UCSD-AML1 (cell line): ENCODE results near the gene WDR1.

Experiments
- DNase-seq: peaks from one replicate; lab custom pipeline; 2025; ENCODE audit not compliant: unreplicated experiment; lab: John Stamatoyannopoulos, UW

WDR1 gene

GRCh38 chr4:10086506-10087120 lies 30.0 kb downstream of the WDR1 start:
- no peak for DNase-seq

DNA sequence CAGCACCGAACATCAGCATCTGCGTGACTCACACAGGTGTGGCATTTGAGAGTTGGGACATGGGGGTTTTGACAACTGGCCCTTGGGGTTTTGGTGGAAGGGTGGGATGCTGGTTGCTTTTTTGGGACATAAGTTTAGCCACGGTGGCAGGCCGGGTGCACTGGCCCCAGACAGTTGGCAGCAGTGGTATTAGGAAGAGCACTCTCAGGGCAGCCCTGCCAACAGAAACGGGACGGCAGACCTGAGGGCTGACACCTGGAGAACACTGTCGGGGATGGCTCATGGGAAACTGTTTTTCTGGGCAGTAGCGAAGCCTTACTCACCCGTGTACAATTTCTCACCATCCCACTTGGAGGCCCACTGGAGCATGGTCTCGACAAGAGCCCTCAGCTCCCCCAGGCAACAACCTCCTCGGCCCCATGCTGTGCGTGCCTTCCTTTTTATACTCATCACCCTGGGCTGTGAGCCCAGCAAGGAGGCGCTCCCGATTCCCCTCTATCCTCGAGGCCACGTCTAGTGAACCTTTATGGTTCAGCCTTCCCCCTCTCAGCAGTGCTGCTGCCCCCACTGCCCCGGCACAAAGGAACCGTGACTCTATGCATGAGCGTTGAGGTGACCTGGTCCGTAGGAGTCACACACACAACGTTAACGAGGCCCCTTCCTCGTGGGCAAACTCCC lies 30.6 kb downstream of the WDR1 start:
- no peak for DNase-seq

DNA sequence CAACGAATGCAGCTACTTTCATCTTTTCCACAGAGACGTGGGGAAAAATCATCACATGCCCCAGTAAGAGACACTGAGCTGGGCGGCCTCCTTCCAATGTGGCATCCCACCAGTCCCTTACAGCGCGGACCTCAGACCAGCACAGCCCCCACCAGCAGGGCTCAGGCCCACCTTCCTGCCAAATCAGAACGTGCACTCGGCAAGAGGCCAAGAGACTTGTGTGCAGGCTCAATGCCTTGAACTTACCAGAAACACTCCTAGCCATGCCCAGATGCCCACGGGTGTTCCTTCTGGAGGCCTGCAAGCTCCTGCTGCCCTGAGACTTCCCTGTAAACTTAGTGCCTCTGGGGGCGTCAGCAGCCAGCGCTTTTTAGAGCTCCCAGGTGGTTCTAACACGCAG lies 31.2 kb downstream of the WDR1 start:
- DNase-seq = no peak

DNA sequence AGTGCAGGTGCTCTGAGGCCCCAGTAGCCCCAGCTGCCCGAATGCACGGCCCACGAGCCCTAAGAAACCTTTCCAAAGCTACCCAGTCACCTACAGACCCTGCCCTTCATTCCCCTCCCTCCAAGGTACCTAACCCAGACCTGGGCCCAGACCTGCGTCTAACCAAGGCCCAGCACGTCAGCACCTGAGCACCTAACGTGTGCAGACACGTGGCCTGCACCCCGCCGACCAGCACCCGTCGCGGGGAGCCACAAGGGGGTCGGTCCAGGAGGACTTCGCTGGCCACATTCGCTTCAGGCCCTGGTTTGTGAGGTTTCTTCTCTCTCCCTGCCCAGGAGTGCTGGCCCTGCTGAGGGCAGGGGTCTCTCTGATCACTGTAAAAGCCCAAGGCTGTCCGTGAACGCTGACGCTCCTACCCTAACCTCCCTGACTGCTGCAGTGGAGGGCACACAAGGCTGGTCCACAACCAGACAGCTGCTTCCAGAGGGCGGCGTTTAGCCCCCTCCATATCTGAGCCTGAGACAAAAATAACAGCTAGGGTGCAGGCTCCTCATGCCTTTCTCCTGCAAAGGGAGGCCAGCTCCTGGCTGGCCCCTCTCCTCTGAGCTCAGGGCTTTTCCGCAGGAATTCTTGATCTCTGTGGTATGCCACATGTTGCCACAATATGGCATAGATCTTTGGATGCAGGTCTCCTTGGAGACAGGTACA lies 31.8 kb downstream of the WDR1 start:
- no peak for DNase-seq

- DNase-seq = no peak
Observed at GRCh38 chr4:10083861-10084641, 32.5 kb downstream of the WDR1 start.

DNA sequence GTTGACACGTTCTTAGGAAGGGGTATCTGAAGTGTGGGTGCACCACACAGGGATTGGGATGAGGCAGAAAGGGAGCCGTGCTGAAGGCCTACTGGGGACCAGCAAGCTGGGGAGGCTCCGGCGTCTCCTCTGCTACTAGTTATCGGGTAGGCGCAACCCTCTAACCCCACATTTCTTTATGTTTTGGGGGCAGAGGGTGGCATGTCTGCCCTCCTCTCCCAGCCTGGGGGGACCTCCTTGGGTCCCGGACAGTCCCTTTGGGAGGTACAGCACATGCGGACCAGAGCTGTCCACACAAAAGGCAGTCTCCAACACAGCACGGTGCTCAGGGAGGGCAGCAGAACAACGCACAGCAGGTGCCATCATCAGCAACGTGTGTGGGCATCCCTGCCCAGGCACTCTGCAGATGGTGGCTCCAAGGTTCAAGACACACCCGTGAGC lies 33.2 kb downstream of the WDR1 start:
- no peak for DNase-seq

GRCh38 chr4:10082459-10083272 lies 33.9 kb downstream of the WDR1 start:
- no peak for DNase-seq

- no peak for DNase-seq
Observed at GRCh38 chr4:10082047-10082446, 34.6 kb downstream of the WDR1 start.

DNA sequence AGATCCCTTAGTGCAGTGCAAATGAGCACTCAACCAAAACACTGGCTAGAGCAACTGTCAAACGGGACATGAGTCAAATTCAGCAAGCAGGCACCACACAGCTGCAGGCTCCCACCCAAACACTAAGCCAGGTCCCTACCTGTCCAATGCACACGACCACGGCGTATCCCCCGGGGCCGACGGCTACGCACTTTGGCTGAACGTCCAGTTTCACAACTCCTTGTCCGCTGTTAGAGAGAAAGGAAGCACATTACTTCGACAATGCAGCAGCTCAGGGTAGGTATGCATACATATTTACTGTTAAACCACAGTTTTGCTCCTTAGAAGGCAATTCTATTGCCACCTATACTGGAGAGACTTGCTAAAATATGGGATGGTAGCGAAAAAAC lies 35.4 kb downstream of the WDR1 start:
- no peak for DNase-seq

GRCh38 chr4:10080589-10081217 lies 35.9 kb downstream of the WDR1 start:
- no peak for DNase-seq

DNA sequence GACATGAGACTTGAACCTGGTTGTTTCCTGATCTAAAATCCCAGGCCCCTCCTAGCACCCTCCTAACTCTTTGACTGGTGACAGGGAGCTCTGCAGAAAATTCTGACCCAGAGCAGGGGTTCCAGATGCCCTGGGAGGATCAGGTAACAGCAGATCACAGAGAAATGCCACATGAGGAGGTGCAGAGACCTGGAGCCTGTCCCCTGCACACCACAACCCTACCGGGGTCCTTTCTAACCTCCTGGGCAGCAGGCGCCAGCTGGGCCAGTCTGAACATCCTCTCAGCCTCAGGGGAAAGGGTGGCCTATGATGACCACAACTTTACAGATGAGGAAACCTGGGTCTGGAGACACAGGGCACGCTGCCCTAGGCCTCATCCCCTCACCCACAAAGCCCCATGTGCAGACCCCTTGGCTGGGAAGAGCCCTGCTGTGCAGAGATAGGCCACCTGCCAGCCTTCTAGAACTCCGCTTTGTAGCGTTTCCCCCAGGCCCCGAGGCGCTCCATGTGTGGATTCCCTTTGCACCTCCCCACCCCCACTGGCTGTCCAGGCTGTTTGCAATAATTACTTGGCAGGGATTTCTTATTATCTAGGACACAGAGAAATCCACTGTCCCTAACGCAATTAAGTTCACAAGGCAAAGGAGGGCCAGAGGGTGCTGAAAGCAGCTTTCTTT lies 36.5 kb downstream of the WDR1 start:
- DNase-seq = no peak

DNA sequence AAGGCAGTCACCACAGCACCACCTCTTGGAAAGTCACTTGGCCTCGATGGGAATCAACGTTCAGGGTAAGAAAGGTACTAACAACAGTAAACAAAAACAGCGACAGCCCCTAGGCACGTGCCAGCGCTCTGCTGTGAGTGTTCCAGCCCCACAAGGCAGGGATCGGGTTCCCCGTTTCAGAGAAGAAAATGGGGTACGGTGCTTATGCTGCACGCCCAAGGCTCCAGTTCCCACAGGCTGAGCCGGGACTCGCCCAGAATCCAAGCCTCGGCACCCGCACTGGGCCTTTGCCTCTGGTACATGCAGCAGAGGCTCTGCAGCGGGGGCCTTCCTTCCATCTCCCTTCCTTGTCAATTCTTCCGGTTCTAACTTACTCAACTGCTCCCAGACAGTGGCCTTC lies 37.3 kb downstream of the WDR1 start:
- no peak for DNase-seq

- no peak for DNase-seq
Observed at GRCh38 chr4:10078481-10079233, 37.9 kb downstream of the WDR1 start.

GRCh38 chr4:10077483-10078335 lies 38.9 kb downstream of the WDR1 start:
- no peak for DNase-seq

- DNase-seq = no peak
Observed at GRCh38 chr4:10077076-10077475, 39.5 kb downstream of the WDR1 start.

DNA sequence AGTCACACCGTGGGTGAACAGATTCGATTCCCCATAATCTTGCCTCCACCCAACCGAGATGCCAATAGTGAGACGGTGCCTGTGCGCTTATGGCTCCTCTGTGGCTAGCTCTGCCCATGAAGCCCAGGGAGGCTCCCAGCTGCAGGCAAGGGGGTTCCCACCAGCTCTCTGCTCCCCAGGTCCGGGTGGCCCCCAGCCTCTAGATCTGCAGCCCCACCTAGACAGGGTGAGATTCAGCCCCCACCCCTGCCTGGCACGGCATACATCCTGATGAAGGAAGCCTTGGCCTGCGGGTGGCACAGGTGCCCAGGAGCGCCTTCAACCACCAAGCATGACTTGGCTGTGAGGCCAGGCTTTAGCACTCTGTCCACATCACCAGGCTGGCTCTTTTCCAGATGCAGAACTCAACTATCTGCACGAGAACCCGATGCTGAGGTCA lies 40.6 kb downstream of the WDR1 start:
- no peak for DNase-seq

DNA sequence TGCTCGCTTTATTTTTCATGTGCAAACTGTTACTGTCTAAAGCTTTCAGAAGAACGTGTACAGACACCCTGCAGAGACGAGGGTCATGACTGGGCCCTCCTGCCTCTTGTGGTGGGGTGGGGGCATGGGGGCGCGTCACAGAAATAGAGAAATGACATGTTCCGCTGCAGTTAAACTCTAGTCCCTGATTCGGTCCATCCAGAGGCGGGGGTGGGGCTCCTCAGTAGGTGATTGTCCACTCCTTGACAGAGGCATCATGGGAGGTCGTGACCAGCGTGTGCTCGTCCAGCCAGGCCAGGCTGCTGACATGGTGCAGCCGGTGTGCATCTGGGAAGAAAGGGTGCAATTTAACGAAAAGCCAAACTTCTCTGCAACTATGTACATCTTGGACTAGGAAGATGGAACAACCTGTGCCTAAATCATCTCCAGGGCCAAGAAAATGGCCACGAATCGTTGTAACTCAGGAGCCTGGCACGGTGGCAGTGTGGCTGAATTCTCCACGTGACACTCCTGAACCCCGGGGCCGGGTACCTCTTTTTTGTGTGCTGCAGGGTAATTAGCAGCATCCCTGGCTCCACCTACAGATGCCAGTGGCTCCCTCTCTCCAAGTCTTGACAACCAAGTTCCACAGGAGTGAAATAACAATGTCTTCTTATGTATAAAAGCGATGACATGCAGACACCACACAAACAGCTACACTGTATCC lies 41.3 kb downstream of the WDR1 start:
- no peak for DNase-seq

GRCh38 chr4:10074767-10075105 lies 41.9 kb downstream of the WDR1 start:
- no peak for DNase-seq
